Stimulated activated CD4-positive, alpha-beta T cell treated with anti-CD3 and anti-CD28 coated beads, TNF-alpha, amount 100 ng/mL, for 48 hours (primary cell): ENCODE data around the gene LSM3.
A peak's percentile ranks its signal among the peaks of the same experiment; 100 is the strongest.

Experiments
- DNase-seq, 3 donors: peaks; one replicate each; pipeline ENCODE4 v3.0.0-alpha.2; 2020; ENCODE audit warnings: low read depth in 3 of 3

LSM3 gene

GRCh38 chr3:14157951-14158350 is 20.7 kb upstream of the LSM3 start:
- no peak for DNase-seq

GRCh38 chr3:14158370-14158769 is 20.2 kb upstream of the LSM3 start:
- no peak for DNase-seq

GRCh38 chr3:14159426-14159825 is 19.2 kb upstream of the LSM3 start:
- no peak for DNase-seq

- DNase-seq, result no peak
Measured at GRCh38 chr3:14161282-14161681, 17.3 kb upstream of the LSM3 start.

GRCh38 chr3:14162178-14162577 is 16.4 kb upstream of the LSM3 start:
- no peak for DNase-seq

GRCh38 chr3:14166877-14167603 is 11.6 kb upstream of the LSM3 start:
- no peak for DNase-seq

DNA sequence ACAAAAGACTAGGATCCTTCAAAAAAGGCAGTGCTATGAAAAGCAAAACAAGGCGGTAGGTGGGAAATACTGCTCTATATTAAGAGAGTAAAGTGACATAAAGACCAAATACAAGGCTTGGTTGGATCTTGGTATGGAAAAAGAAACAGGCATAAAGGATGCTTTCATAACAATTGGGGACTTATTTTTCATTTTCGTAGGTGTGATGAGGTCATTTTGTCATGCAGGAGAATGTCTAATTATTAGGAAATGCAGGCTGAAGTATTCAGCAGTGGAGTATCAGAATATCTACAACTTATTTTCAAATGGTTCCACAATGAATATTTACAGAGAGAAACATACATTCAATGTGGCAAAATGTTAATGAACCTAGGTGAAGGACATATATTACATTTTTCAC is 9.2 kb upstream of the LSM3 start:
- DNase-seq, result no peak

- DNase-seq, result no peak
Measured at GRCh38 chr3:14169871-14170270, 8.7 kb upstream of the LSM3 start.

GRCh38 chr3:14170531-14171159 is 8.0 kb upstream of the LSM3 start:
- no peak for DNase-seq

GRCh38 chr3:14172496-14172895 is 6.1 kb upstream of the LSM3 start:
- no peak for DNase-seq

DNA sequence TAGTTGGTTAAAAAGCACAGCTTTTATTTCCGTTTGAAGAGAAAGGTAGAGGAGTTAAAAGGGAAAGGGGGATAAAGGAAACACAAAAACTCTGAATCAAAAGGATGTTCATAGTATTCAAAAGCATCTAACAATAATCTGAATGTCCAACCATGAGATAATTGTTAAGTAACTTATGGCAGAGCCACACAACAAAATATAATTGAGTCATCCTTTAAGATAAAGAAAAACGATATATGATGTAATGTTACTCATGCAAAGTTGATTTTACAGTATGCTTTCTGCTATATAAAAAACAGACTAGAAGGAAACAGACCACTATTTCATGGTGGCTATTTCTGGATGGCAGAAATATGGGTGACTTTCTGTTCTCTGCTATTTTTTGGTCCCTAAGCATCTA is 4.1 kb upstream of the LSM3 start:
- DNase-seq, result no peak

- DNase-seq, result peak; percentile 9 to 42 (median 22)
Measured at GRCh38 chr3:14175383-14176037, 3.1 kb upstream of the LSM3 start.

DNA sequence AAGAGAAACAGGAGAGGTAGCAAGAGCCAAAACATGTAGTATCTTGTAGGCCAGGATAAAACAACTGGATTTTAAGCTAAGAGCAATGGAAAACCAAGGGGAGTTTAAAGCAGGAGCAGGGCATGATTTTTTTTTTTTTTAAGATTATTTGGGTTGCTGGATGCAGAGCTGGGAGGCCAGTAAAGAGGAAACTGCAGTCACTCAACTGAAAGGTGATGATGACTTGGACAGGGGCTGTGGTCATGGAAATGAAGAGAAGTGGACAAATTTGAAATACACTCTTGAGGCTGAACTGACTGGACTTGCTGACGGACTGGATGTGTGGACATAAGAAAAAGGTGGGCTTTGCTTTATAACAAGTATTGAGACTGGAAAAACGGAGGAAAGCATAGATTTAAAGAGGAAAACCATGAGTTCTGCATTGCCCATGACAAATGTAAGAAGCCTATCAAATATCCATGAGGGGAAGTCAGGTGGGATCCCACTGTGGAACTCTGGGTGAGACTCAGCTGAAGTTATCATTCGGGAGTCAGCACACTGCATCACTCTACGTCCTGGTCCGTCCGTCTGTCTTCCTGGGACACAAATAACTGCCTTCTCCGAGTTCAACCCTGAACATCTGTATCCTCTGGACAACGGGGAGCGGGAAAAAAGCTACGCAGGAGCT is 904 bp upstream of the LSM3 start:
- DNase-seq, result peak in 1 of 3 donors; percentile 9

- DNase-seq, result no peak
Measured at GRCh38 chr3:14179114-14179465, 473 bp downstream of the LSM3 start.

GRCh38 chr3:14179795-14180194 is 1.2 kb downstream of the LSM3 start:
- no peak for DNase-seq

GRCh38 chr3:14181253-14181652 is 2.6 kb downstream of the LSM3 start:
- no peak for DNase-seq

GRCh38 chr3:14183015-14183577 is 4.5 kb downstream of the LSM3 start:
- DNase-seq, result no peak

GRCh38 chr3:14186854-14187458 is 8.3 kb downstream of the LSM3 start:
- DNase-seq, result no peak

DNA sequence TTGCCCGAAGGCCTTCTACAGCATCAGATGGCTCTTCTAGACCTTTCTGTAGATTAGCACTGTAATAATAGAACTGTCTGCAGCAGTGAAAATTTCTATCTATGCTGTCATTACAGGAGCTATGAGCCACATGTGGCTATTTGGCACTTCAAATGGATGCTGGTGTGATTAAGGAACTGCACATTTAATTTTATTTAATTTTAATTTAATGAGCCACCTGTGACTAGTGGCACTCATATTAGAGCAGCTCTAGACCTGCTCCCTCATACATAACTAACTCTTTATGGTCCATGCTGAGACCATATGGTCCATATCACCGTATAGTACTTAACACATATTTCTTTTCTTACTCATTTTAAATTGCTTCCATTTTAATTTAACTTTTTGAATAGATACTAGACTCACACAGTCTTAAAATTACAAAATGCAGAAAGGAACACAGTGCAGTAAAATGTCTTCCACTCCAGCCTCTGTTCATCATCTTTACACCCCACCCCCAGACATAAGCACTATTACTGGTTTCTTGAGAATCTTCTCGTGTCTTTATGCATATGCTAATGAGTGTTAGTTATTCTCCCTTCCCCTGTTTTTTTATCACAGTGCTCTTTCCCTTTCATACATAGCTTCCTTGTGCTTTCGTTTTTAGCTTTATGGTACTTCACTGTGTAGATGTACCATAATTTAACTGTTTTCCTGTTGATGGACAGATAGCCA is 9.6 kb downstream of the LSM3 start:
- no peak for DNase-seq

GRCh38 chr3:14194865-14195264 is 16.2 kb downstream of the LSM3 start:
- DNase-seq, result no peak

DNA sequence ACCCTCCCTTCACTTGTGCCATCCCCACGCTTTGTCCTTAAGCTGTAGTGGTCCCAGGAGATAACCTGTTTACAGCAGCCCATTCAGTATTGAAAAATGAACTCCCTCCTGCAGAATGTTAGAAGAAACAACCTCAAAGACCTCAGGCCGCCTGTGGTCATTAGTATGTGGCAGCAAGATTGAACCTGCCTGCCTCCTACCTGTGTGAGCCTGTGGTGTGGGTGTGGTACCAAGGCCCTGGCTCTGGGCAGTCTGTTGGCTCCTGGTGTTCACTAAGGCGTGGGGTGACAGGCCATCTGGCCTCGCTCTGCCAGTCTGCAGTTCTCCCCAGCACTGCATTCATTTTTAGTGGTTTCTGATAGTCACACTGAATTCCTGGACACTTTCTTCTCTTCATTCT is 21.0 kb downstream of the LSM3 start:
- no peak for DNase-seq
